HepG2 (cell line): Measurements from ENCODE around the gene ZNF527. TPM values are rescaled to one million over a fixed set of nuclear protein-coding genes. Genes with fewer than 3 reads are reported as not detected.

Experiments used
- EP300 ChIP-seq, 3 experiments: sonication (generic) in 1 of 3; formaldehyde crosslinking in 1 of 3; IDR thresholded peaks; 2 replicates each; pipeline versions ENCODE4 v1.5.1 to v1.6.1; 2011 to 2020; ENCODE audit warnings: low read depth in 2 of 3, low read length in 2 of 3, borderline replicate concordance in 1 of 3, improper control_type of control experiment in 1 of 3, mild to moderate bottlenecking in 1 of 3, missing genetic modification reagents in 1 of 3, moderate library complexity in 1 of 3
- HNF4G ChIP-seq, 2 experiments: sonication (generic) in 1 of 2; formaldehyde crosslinking in 1 of 2; IDR thresholded peaks; 2 replicates each; pipeline versions ENCODE4 v1.4.0 to v1.6.1; 2011 to 2020; ENCODE audit warnings: borderline replicate concordance in 2 of 2, low read depth in 2 of 2, mild to moderate bottlenecking in 2 of 2, low read length in 1 of 2, missing genetic modification reagents in 1 of 2, moderate library complexity in 1 of 2
- HNRNPUL1 ChIP-seq: fragments of 200-400 bp; formaldehyde crosslinking; IDR thresholded peaks from 2 replicates; pipeline ENCODE4 v1.6.1; 2017; ENCODE audit warnings: low read depth, mild to moderate bottlenecking, low read length, moderate library complexity
- KLF12 ChIP-seq: sonication (generic); formaldehyde crosslinking; IDR thresholded peaks from 2 replicates; pipeline ENCODE4 v1.4.0; 2020; ENCODE audit warnings: missing genetic modification reagents, borderline replicate concordance
- PHF20 ChIP-seq: sonication (generic); formaldehyde crosslinking; IDR thresholded peaks from 2 replicates; pipeline ENCODE4 v1.5.0; 2020; ENCODE audit warnings: mild to moderate bottlenecking, missing genetic modification reagents
- SP1 ChIP-seq, 2 experiments: fragments of 450-650 bp in 1 of 2; sonication (generic) in 1 of 2; formaldehyde crosslinking in 1 of 2; IDR thresholded peaks; 2 replicates each; pipeline versions ENCODE4 v1.4.0 to v1.6.1; 2016 to 2020; ENCODE audit warnings: missing genetic modification reagents in 1 of 2
- THYN1 ChIP-seq: sonication (generic); formaldehyde crosslinking; IDR thresholded peaks from 2 replicates; pipeline ENCODE4 v1.8.1; 2023; ENCODE audit warnings: low read depth, mild to moderate bottlenecking, moderate library complexity, missing genetic modification reagents, borderline replicate concordance
- ZNF225 ChIP-seq: sonication (generic); formaldehyde crosslinking; IDR thresholded peaks from 2 replicates; pipeline ENCODE4 v1.4.0; 2020; ENCODE audit warnings: mild to moderate bottlenecking, missing genetic modification reagents
- ZNF280B ChIP-seq: sonication (generic); formaldehyde crosslinking; IDR thresholded peaks from 2 replicates; pipeline ENCODE4 v1.5.0; 2020; ENCODE audit warnings: missing genetic modification reagents, mild to moderate bottlenecking, borderline replicate concordance
- ZNF34 ChIP-seq: sonication (generic); formaldehyde crosslinking; IDR thresholded peaks from 2 replicates; pipeline ENCODE4 v1.4.0; 2020; ENCODE audit warnings: mild to moderate bottlenecking, missing genetic modification reagents, borderline replicate concordance
- ZNF619 ChIP-seq: sonication (generic); formaldehyde crosslinking; IDR thresholded peaks from 2 replicates; pipeline ENCODE4 v1.4.0; 2020; ENCODE audit warnings: mild to moderate bottlenecking, missing genetic modification reagents
- ZNF710 ChIP-seq: sonication (generic); formaldehyde crosslinking; IDR thresholded peaks from 2 replicates; pipeline ENCODE4 v1.5.0; 2020; ENCODE audit warnings: mild to moderate bottlenecking, missing genetic modification reagents, borderline replicate concordance
- ZNF788 ChIP-seq: sonication (generic); formaldehyde crosslinking; IDR thresholded peaks from 2 replicates; pipeline ENCODE4 v1.5.0; 2020; ENCODE audit warnings: mild to moderate bottlenecking, missing genetic modification reagents, borderline replicate concordance
- polyA plus RNA-seq, 8 experiments: library from polyadenylated mRNA; depleted of rRNA in 3 of 8; stranded (reverse) in 7 of 8; unstranded in 1 of 8; fragments of >200 nt; fragmentation: Illumina TruSeq in 4 of 8; extraction: Trizol in 4 of 8; gene quantifications; 2 replicates each; pipeline versions ENCODE4 v1.2.1 to v1.2.3, GENCODE V29; 2011 to 2016; ENCODE audit warnings: low read depth in 4 of 8, missing spikeins in 1 of 8, mixed read lengths in 1 of 8; ENCODE audit not compliant: insufficient read depth in 1 of 8
- total RNA-seq, 5 experiments: library from RNA; depleted of rRNA; stranded (reverse); fragments of >200 nt; fragmentation: Illumina TruSeq; extraction: Trizol; gene quantifications; 2 replicates each; pipeline ENCODE4 v1.2.3, GENCODE V29; 2016; ENCODE audit warnings: low read depth in 1 of 5
- TF ChIP-seq, protein P1 (sequence below): sonication (generic); formaldehyde crosslinking; IDR thresholded peaks from 2 replicates; pipeline ENCODE4 v1.4.0; 2020; ENCODE audit warnings: missing genetic modification reagents
- TF ChIP-seq, protein P2 (sequence below), 2 experiments: sonication (generic) in 1 of 2; formaldehyde crosslinking in 1 of 2; IDR thresholded peaks; 2 replicates each; pipeline versions ENCODE4 v1.5.1 to v1.6.1; 2011 to 2020; ENCODE audit warnings: borderline replicate concordance in 1 of 2, low read depth in 1 of 2, low read length in 1 of 2, mild to moderate bottlenecking in 1 of 2, missing genetic modification reagents in 1 of 2, moderate library complexity in 1 of 2

The ZNF527 gene
- total and polyA plus RNA-seq, 2 of the 13 experiments (the other 11 are each of a cell fraction or from before 2014, with no cell fraction given) = 1.0 to 3.5 TPM

- TF ChIP-seq ZNF788 (peak; percentile 93), PHF20 (peak; percentile 83), KLF12 (CRISPR knock-in tag) (peak; percentile 89; the same call in 1 of the 2 replicates), ZNF619 (CRISPR knock-in tag) (no peak; the same call in none of the 2 replicates), ZNF280B (peak; percentile 64; the same call in 1 of the 2 replicates), EP300 (IDR thresholded peaks at IDR 0.05; ENCODE audit: low read depth in 2 of 2, low read length in 2 of 2) (peak in 1 of 2 experiments; percentile 26; a peak in 1 of 4 replicates), EP300 (CRISPR knock-in tag; IDR thresholded peaks at IDR 0.05; ENCODE audit: borderline replicate concordance) (0 out of 2 replicates have a peak, but pooled peaks have one; percentile 18), ZNF225 (0 out of 2 replicates have a peak, but pooled peaks have one; percentile 46), THYN1 (no peak), ZNF34 (0 out of 2 replicates have a peak, but pooled peaks have one; percentile 18), HNRNPUL1 (no peak), ZNF710 (CRISPR knock-in tag) (no peak), HNF4G (IDR thresholded peaks at IDR 0.05; ENCODE audit: borderline replicate concordance, low read depth, low read length) (no peak), HNF4G (CRISPR knock-in tag; IDR thresholded peaks at IDR 0.05; ENCODE audit: borderline replicate concordance, low read depth) (peak; percentile 74; the same call in 1 of the 2 replicates), SP1 (IDR thresholded peaks at IDR 0.05) (no peak), SP1 (CRISPR knock-in tag; IDR thresholded peaks at IDR 0.05) (no peak; the same call in 1 of the 2 replicates)
- TF ChIP-seq, protein P1, sequence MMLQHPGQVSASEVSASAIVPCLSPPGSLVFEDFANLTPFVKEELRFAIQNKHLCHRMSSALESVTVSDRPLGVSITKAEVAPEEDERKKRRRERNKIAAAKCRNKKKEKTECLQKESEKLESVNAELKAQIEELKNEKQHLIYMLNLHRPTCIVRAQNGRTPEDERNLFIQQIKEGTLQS (CRISPR knock-in tag) = no peak
- TF ChIP-seq, protein P2, sequence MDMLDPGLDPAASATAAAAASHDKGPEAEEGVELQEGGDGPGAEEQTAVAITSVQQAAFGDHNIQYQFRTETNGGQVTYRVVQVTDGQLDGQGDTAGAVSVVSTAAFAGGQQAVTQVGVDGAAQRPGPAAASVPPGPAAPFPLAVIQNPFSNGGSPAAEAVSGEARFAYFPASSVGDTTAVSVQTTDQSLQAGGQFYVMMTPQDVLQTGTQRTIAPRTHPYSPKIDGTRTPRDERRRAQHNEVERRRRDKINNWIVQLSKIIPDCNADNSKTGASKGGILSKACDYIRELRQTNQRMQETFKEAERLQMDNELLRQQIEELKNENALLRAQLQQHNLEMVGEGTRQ (IDR thresholded peaks at IDR 0.05; ENCODE audit: low read depth, low read length) = 0 out of 2 replicates have a peak, but pooled peaks have one; percentile 40
- TF ChIP-seq, protein P2 (CRISPR knock-in tag; IDR thresholded peaks at IDR 0.05; ENCODE audit: borderline replicate concordance) = peak; percentile 10; the same call in 1 of the 2 replicates
Observed at GRCh38 chr19:37370880-37371661, at the start of gene ZNF527 (continued).
